Fibroblast of lung (primary cell): ENCODE data around the gene FHIT.

Experiments
- EZH2 ChIP-seq: IDR thresholded peaks from 2 replicates; pipeline ENCODE4 v1.5.1; 2012; ENCODE audit warnings: low read length, control low read depth, mild to moderate bottlenecking; ENCODE audit errors: missing control alignments
- TF ChIP-seq, protein P1 (sequence below), 2 donors: IDR thresholded peaks in 1 of 2; conservative IDR thresholded peaks in 1 of 2; 1 replicate in 1 of 2; 2 replicates in 1 of 2; pipeline ENCODE4 v1.5.1; 2011 to 2012; ENCODE audit warnings: low read length in 2 of 2, control low read depth in 1 of 2, inconsistent platforms in 1 of 2, low read depth in 1 of 2, mild to moderate bottlenecking in 1 of 2

DNA sequence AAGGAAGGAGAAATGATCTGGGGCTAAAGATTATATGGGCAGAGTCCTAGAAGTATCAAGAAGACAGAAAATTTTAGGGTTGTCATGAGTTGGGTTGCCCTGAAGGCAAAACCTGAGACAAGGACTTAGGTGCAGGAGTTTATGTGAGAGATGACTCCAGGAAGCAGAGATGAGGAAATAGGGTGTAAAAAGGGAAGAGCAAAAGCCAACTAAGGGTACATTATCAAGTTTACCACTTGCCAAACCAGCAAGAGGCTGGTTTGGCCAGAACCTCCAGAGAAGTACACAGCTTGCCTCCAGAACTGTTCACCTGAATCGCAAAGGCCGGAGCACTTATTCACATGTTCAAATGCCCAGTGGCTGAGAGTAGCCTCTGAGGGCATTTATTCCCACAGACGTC, 116.7 kb downstream of the FHIT start:
- TF ChIP-seq, protein P1, sequence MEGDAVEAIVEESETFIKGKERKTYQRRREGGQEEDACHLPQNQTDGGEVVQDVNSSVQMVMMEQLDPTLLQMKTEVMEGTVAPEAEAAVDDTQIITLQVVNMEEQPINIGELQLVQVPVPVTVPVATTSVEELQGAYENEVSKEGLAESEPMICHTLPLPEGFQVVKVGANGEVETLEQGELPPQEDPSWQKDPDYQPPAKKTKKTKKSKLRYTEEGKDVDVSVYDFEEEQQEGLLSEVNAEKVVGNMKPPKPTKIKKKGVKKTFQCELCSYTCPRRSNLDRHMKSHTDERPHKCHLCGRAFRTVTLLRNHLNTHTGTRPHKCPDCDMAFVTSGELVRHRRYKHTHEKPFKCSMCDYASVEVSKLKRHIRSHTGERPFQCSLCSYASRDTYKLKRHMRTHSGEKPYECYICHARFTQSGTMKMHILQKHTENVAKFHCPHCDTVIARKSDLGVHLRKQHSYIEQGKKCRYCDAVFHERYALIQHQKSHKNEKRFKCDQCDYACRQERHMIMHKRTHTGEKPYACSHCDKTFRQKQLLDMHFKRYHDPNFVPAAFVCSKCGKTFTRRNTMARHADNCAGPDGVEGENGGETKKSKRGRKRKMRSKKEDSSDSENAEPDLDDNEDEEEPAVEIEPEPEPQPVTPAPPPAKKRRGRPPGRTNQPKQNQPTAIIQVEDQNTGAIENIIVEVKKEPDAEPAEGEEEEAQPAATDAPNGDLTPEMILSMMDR (conservative IDR thresholded peaks at IDR 0.05 in 1 of 2, IDR thresholded peaks at IDR 0.05 in 1 of 2; ENCODE audit: low read depth in 1 of 2, low read length in 2 of 2): no peak
- no peak for TF ChIP-seq EZH2
